Measurements from ENCODE around the gene MLIP. TPM values are rescaled to one million over a fixed set of nuclear protein-coding genes. Genes with fewer than 3 reads are reported as not detected.

Gene MLIP
- total and polyA plus RNA-seq, 2 of the 13 experiments (the other 11 are each of a cell fraction or from before 2014, with no cell fraction given): 0.08 to 0.33 TPM

GRCh38 chr6:54107470-54108090 is 3.7 kb upstream of the MLIP start (continued):
- no peak for TF ChIP-seq ZNF142 (CRISPR knock-in tag; IDR thresholded peaks at IDR 0.05)

- no peaks in the 10 kb centered on the region for H4K20me1 ChIP-seq (ENCODE audit: insufficient read depth, low read length)
- H3K4me3 ChIP-seq (replicated peaks in 1 of 3; ENCODE audit: insufficient read depth in 1 of 3, low read depth in 2 of 3, low read length in 3 of 3): no peak overlapping the region
- H3K79me2 ChIP-seq (ENCODE audit: insufficient read depth, low read length): no peaks in the 10 kb centered on the region
- no peaks in the 10 kb centered on the region for H3K9me3 ChIP-seq (ENCODE audit: low read length)
- no peak for DNase-seq (ENCODE audit: low spot score)
- ChIA-PET POLR2A (no interaction called here), CTCF (ENCODE audit: low intra/inter-chr PET ratio, low total read pairs) (no interaction called here)
- no peak for ATAC-seq
- H3K4me1 ChIP-seq (ENCODE audit: insufficient read depth, low read length): no peaks in the 10 kb centered on the region
- H3K27me3 ChIP-seq (ENCODE audit: control insufficient read depth in 1 of 2, insufficient read depth in 2 of 2, low read length in 2 of 2): no peaks in the 10 kb centered on the region
- BruUV-seq (replicated peaks): no TSS peak
- no peak overlapping the region for H3K27ac ChIP-seq (ENCODE audit: extremely low read length, insufficient read depth, low read length)
- intact Hi-C loops (cut with micrococcal nuclease; ENCODE audit: unreplicated experiment): no loop called here
- no peaks in the 10 kb centered on the region for H3K36me3 ChIP-seq (replicated peaks in 1 of 2; ENCODE audit: control insufficient read depth in 1 of 2, insufficient read depth in 2 of 2, low read length in 2 of 2)
- in situ Hi-C loops (cut with HindIII; ENCODE audit: extremely low pct_ligation_motif_present, low pct_unique_long_range_greater_than_20kb): no loop called here
- FAIRE-seq: no peak
- no peak for TF ChIP-seq ZNF20 (CRISPR knock-in tag; IDR thresholded peaks at IDR 0.05)
- no peak overlapping the region for H3K9ac ChIP-seq (ENCODE audit: insufficient read depth, low read depth, low read length)
- no peak overlapping the region for H3K4me2 ChIP-seq (ENCODE audit: low read depth, low read length)
- no peak overlapping the region for H2AFZ ChIP-seq (ENCODE audit: low read length)
Observed at GRCh38 chr6:54108271-54108670, 3.0 kb upstream of the MLIP start.
